Activated B cell treated with CpG ODN at 0.5 μM for 24 hours (primary cell): ENCODE results near the gene NYAP2. TPM values are rescaled to one million over a fixed set of nuclear protein-coding genes. Genes with fewer than 3 reads are reported as not detected.

Experiments used
- ATAC-seq: fragments of 200-7000 bp; cut with Tn5 transposase; one replicate; pipeline ENCODE4 v1.10.0; 2021; ENCODE audit warnings: low read depth, mild to moderate bottlenecking, moderate library complexity
- CTCF ChIA-PET: fragments of 350-600 bp; sonication (Branson Sonifier 250); formaldehyde crosslinking; loops from one replicate; lab custom pipeline; 2021; ENCODE audit warnings: antibody characterized with exemption; lab: Charles Lee
- POLR2A ChIA-PET: fragments of 350-600 bp; sonication (Branson Sonifier 250); formaldehyde crosslinking; loops from one replicate; lab custom pipeline; 2021; ENCODE audit warnings: antibody characterized with exemption; lab: Charles Lee
- DNase-seq: peaks from one replicate; pipeline ENCODE4 v3.0.0; 2022
- H3K27ac Mint-ChIP-seq: one replicate; pipeline ENCODE4 v1.8.0; 2020; ENCODE audit warnings: mixed read lengths
- H3K27me3 Mint-ChIP-seq: one replicate; pipeline ENCODE4 v1.8.0; 2021; ENCODE audit warnings: mixed read lengths
- H3K36me3 Mint-ChIP-seq: one replicate; pipeline ENCODE4 v1.8.0; 2021; ENCODE audit warnings: low read depth, mixed read lengths
- H3K4me1 Mint-ChIP-seq: one replicate; pipeline ENCODE4 v1.8.0; 2021; ENCODE audit warnings: mixed read lengths
- H3K4me3 Mint-ChIP-seq: one replicate; pipeline ENCODE4 v1.8.0; 2020; ENCODE audit warnings: mild to moderate bottlenecking, mixed read lengths
- H3K9me3 Mint-ChIP-seq: one replicate; pipeline ENCODE4 v1.8.0; 2020; ENCODE audit warnings: mixed read lengths
- intact Hi-C: fragments of 100-400 bp; cut with micrococcal nuclease; formaldehyde crosslinking; loops from one replicate; pipeline ENCODE4 v1.15.1; 2024
- total RNA-seq: library from RNA; stranded (reverse); gene quantifications from 2 replicates; pipeline ENCODE4 v1.2.3, GENCODE V29; 2022
- TF ChIP-seq, protein P1 (sequence below): fragments of 200-600 bp; IDR thresholded peaks from one replicate; pipeline ENCODE4 v1.8.0; 2022; ENCODE audit warnings: antibody characterized with exemption, mild to moderate bottlenecking

The NYAP2 gene
- total RNA-seq, 1 donor from 2014 or later = 0.07 TPM

DNA sequence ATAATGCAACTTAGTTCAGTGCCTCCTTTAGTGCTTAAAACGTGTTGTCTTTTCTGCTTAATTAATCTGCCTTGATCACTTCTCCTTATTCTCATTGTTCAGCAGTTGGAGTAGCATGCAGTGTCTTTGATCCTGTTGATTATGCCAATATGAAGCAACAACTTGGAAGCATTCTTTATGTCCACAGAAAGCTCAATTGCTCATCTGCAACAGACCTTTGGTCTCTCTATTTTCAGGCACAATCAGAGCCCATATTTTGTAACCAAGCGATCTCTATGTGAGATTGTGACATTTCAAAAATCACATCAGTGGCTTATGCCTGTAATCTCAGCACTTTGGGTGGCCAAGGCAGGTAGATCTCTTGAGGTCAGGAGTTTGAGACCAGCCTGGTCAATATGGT lies 217.3 kb downstream of the NYAP2 start:
- Mint-ChIP-seq H3K4me1 (no peaks in the 10 kb centered on the region), H3K27ac (no peak overlapping the region), H3K9me3 (no peaks in the 10 kb centered on the region), H3K36me3 (no peaks in the 10 kb centered on the region), H3K4me3 (no peak overlapping the region), H3K27me3 (no peaks in the 10 kb centered on the region)
- POLR2A ChIA-PET = no interaction called here
- TF ChIP-seq, protein P1, sequence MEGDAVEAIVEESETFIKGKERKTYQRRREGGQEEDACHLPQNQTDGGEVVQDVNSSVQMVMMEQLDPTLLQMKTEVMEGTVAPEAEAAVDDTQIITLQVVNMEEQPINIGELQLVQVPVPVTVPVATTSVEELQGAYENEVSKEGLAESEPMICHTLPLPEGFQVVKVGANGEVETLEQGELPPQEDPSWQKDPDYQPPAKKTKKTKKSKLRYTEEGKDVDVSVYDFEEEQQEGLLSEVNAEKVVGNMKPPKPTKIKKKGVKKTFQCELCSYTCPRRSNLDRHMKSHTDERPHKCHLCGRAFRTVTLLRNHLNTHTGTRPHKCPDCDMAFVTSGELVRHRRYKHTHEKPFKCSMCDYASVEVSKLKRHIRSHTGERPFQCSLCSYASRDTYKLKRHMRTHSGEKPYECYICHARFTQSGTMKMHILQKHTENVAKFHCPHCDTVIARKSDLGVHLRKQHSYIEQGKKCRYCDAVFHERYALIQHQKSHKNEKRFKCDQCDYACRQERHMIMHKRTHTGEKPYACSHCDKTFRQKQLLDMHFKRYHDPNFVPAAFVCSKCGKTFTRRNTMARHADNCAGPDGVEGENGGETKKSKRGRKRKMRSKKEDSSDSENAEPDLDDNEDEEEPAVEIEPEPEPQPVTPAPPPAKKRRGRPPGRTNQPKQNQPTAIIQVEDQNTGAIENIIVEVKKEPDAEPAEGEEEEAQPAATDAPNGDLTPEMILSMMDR = no peak
- CTCF ChIA-PET = no interaction called here
- no peak for DNase-seq
- no peak for ATAC-seq
- intact Hi-C loops = no loop called here

DNA sequence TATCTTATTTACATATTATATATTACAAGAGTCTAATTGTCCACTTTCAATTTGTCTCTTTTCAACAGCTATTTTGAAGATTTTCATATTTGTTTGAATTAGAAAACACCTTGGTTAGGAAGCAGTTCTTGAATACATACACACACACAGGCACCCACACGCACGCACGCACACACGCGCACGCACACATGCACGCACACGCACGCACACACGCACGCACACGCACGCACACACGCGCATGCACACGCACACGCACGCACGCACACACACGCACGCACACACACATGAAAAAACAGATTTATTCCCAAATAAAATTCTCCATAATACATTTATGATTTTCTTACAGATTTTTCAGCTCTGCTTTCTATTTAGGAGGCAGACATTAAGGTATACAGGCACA lies 220.7 kb downstream of the NYAP2 start:
- intact Hi-C loops = no loop called here
- H3K4me1 Mint-ChIP-seq = no peaks in the 10 kb centered on the region
- ChIA-PET POLR2A (no interaction called here), CTCF (no interaction called here)
- H3K27me3 Mint-ChIP-seq = no peaks in the 10 kb centered on the region
- no peak overlapping the region for H3K4me3 Mint-ChIP-seq
- TF ChIP-seq, protein P1 = no peak
- DNase-seq (no peak), ATAC-seq (no peak)
- H3K27ac Mint-ChIP-seq = no peak overlapping the region
- H3K9me3 Mint-ChIP-seq = no peaks in the 10 kb centered on the region
- no peaks in the 10 kb centered on the region for H3K36me3 Mint-ChIP-seq

DNA sequence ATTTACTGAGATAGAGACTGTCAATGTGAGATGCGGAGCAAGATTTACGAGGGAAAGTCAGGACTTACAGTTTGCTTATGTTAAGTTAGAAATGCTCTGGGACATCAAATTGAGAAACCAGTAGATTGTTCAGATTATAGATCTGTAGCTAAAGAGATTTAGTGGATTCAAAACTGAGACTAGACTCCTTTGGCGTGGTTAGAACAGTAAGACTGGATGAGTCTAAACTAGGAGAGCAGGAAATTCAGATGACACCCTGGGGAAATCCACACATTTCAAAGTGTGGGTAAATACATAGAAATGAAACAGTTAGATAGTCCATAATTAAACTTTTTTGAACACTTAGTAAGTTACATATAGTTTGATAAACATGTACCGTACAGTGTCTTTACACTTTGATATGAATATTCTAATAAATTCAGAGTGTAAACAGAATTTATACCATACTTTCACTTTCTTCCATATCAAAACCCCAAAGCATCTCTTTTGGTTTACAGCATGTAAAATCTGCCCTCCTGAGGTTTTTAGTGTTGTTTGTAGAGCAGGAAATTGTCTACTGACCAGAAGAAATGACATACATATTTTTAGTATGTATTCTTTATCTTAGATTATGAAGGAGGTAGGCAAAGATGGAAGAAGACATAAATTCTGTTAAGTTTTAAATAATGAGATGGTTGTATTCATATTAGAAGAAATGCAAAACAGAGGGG lies 231.5 kb downstream of the NYAP2 start:
- TF ChIP-seq, protein P1 = no peak
- Mint-ChIP-seq H3K9me3 (peaks cover 3% of the 10 kb centered on the region), H3K4me1 (no peaks in the 10 kb centered on the region), H3K27me3 (peaks cover 4% of the 10 kb centered on the region), H3K36me3 (no peaks in the 10 kb centered on the region), H3K4me3 (no peak overlapping the region), H3K27ac (no peak overlapping the region)
- CTCF ChIA-PET = no interaction called here
- POLR2A ChIA-PET = no interaction called here
- intact Hi-C loops = no loop called here
- DNase-seq (no peak), ATAC-seq (no peak)

DNA sequence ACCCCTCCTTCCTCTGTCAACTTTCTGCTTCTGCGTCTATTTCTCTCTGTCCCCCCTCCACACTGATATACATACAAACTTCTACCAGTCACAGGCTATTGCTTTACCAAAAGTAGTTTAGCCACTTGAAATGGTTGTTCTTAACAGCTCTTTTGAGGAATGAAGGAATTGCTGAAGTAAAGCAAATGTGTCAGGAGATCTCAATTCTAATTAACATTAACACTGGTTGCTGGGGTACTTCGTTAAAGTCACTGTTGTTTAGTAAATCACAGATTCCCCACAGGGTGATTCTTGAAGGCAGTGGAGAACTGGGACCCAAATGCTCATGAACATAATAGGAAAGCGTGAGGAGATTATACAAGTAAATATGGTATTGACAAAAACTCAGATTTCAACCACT lies 232.8 kb downstream of the NYAP2 start:
- H3K4me3 Mint-ChIP-seq = no peak overlapping the region
- no peak for ATAC-seq
- no peaks in the 10 kb centered on the region for H3K36me3 Mint-ChIP-seq
- ChIA-PET CTCF (no interaction called here), POLR2A (no interaction called here)
- H3K27me3 Mint-ChIP-seq = peaks cover 7% of the 10 kb centered on the region
- TF ChIP-seq, protein P1 = no peak
- H3K27ac Mint-ChIP-seq = no peak overlapping the region
- peaks cover 3% of the 10 kb centered on the region for H3K9me3 Mint-ChIP-seq
- no peak for DNase-seq
- H3K4me1 Mint-ChIP-seq = no peaks in the 10 kb centered on the region
- intact Hi-C loops = no loop called here

DNA sequence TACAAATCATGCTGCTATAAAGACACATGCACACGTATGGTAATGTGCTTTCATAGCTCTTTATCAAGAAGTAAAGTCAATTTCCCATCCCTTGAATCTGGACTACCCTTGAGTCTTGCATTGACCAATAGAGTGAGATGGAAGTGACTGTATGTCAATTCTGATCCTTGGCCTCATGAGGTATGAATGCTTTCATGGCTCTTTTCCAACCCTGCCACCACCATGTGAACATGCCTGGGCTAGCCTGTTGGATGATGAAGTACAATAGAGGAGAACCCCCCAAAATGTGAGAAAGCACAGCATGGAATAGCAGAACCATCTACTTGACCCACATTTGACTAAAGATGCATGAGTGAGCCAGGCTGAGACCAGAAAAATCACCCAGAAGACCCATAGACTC lies 237.0 kb downstream of the NYAP2 start:
- CTCF ChIA-PET = no interaction called here

More for the DNA sequence above, 237.0 kb downstream of the NYAP2 start:
- Mint-ChIP-seq H3K4me3 (no peak overlapping the region), H3K36me3 (no peaks in the 10 kb centered on the region), H3K27ac (no peak overlapping the region), H3K9me3 (no peaks in the 10 kb centered on the region), H3K27me3 (peaks cover 5% of the 10 kb centered on the region), H3K4me1 (no peaks in the 10 kb centered on the region)
- ATAC-seq (no peak), DNase-seq (no peak)
- intact Hi-C loops = no loop called here
- POLR2A ChIA-PET = no interaction called here
- TF ChIP-seq, protein P1 = no peak
